Omental fat pad (tissue), 4 donors: ENCODE data around the gene ANKK1. TPM values are rescaled to one million over a fixed set of nuclear protein-coding genes. Genes with fewer than 3 reads are reported as not detected.

Source experiments
- ATAC-seq: fragments of 150-250 bp; one replicate; pipeline ENCODE4 v1.9.1; 2016; ENCODE audit warnings: mild to moderate bottlenecking, moderate library complexity; ENCODE audit not compliant: low FRiP score
- DNase-seq: peaks from one replicate; pipeline ENCODE4 v3.0.0-alpha.2; 2019; ENCODE audit warnings: low spot score
- total RNA-seq, 4 donors: library from RNA; depleted of rRNA; stranded (reverse); fragments of >200 nt; gene quantifications; one replicate each; pipeline ENCODE4 v1.1.0, GENCODE V29; 2016
- TF ChIP-seq, protein P1 (sequence below), 3 donors: fragments of 450-650 bp; IDR thresholded peaks; one replicate each; pipeline ENCODE4 v1.5.1; 2016 to 2017; ENCODE audit warnings: antibody characterized with exemption in 3 of 3, mild to moderate bottlenecking in 3 of 3, moderate library complexity in 2 of 3

The ANKK1 gene
- total RNA-seq, 4 donors from 2014 or later, result 0.24 to 1.7 TPM; not detected in 2

DNA sequence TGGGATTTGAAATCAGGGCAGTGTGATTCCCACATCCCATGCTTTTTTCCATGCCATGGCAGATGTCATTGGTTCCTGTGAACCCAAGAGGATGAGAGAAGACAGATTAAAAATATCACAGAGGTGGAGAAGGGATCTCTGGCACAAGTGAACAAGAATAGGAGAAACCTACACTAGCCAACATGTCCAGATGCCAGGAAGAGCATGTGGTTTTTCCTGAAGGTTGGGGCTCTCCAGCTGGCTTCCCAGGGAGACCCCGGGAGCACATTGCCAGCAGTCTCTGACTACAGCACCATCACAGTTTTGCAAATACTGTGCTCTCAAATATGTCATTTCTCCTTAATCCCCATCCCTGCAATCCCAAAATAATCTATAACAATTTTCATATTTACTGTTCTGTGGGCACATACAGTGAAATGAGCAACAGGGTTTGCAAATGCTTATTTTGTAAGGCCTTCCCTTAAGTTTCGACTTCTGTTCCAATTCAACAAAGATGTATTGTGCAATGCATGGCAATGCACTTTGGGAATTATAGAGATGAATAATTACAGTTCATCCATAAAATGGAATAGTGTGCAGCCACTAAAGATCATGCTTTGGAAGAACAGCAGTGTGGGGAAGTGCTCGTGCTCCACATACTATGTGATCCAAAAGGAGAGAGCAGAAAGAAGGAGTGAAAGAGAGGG lies 4.8 kb downstream of the ANKK1 start:
- no peak for ATAC-seq
- DNase-seq, result no peak
- TF ChIP-seq, protein P1, sequence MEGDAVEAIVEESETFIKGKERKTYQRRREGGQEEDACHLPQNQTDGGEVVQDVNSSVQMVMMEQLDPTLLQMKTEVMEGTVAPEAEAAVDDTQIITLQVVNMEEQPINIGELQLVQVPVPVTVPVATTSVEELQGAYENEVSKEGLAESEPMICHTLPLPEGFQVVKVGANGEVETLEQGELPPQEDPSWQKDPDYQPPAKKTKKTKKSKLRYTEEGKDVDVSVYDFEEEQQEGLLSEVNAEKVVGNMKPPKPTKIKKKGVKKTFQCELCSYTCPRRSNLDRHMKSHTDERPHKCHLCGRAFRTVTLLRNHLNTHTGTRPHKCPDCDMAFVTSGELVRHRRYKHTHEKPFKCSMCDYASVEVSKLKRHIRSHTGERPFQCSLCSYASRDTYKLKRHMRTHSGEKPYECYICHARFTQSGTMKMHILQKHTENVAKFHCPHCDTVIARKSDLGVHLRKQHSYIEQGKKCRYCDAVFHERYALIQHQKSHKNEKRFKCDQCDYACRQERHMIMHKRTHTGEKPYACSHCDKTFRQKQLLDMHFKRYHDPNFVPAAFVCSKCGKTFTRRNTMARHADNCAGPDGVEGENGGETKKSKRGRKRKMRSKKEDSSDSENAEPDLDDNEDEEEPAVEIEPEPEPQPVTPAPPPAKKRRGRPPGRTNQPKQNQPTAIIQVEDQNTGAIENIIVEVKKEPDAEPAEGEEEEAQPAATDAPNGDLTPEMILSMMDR (IDR thresholded peaks at IDR 0.05), result no peak

DNA sequence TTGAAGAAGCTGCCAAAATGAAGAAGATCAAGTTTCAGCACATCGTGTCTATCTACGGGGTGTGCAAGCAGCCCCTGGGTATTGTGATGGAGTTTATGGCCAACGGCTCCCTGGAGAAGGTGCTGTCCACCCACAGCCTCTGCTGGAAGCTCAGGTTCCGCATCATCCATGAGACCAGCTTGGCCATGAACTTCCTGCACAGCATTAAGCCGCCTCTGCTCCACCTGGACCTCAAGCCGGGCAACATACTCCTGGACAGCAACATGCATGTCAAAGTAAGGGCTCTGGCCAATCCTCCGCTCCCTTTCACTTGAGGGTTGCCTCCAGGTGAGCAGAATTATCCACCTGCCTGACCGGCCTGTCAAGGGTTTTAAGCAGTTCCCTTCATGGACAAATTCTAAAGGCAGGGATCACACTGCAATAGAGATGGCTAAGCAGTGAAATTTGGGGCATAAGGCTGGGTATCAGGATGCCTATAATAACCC lies 6.0 kb downstream of the ANKK1 start:
- no peak for ATAC-seq
- TF ChIP-seq, protein P1 (IDR thresholded peaks at IDR 0.05), result no peak
- DNase-seq, result no peak

DNA sequence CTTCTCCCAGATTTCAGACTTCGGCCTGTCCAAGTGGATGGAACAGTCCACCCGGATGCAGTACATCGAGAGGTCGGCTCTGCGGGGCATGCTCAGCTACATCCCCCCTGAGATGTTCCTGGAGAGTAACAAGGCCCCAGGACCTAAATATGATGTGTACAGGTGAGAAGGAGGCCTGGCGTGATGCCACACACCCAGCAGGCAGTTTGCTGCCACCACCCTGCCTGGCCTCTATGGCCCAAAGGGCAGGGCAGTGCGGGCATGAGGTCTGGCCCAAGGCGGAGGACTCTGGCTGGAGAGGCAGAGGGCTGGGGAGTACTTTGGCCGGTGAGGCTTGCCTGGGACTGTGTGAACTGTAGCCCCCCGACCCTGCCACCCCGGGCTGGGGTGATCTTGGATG lies 7.3 kb downstream of the ANKK1 start:
- no peak for DNase-seq
- no peak for ATAC-seq
- TF ChIP-seq, protein P1 (IDR thresholded peaks at IDR 0.05), result no peak

DNA sequence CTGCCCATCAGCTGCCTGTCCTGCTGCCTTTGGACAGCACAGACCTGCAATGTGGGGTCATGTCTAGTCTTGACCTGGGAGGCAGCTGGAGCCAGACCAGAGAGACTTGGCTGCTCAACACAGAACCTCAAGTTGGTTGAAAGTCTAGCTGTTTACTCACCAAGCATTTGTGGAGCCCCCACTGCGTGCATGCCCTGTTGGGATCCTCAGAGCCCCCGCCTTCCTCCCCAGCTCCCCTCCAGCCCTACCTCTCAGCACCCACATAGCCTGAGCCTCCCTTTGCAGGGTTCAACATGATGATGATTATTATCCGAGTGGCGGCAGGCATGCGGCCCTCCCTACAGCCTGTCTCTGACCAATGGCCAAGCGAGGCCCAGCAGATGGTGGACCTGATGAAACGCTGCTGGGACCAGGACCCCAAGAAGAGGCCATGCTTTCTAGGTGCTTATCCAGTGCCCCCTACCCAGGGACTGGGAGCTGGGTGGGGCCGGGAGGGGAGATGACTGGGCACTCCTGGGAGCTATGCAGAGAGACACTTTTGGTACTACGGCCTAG lies 8.3 kb downstream of the ANKK1 start:
- TF ChIP-seq, protein P1 (IDR thresholded peaks at IDR 0.05), result no peak
- ATAC-seq, result no peak
- DNase-seq, result no peak

DNA sequence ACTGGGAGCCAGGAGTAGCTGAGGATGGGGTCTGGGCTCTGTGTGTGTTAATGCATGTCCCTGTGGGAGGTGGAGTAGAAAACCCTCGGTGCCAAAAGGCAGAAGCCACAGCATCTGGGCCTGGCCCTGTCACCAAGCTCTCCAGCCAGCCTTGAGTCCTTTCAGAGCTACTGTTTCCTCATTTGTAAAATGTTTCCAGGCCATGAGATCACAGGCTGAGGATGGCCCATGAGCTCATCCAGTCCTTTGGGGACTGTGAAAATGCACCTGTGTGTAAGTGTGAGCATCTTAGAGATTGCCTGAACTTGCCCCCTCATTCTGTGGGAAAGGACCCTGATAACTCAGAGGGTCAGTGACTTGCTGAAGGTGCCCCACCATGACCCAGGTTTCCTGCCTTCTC lies 9.1 kb downstream of the ANKK1 start:
- TF ChIP-seq, protein P1 (IDR thresholded peaks at IDR 0.05), result no peak
- ATAC-seq, result no peak
- no peak for DNase-seq

DNA sequence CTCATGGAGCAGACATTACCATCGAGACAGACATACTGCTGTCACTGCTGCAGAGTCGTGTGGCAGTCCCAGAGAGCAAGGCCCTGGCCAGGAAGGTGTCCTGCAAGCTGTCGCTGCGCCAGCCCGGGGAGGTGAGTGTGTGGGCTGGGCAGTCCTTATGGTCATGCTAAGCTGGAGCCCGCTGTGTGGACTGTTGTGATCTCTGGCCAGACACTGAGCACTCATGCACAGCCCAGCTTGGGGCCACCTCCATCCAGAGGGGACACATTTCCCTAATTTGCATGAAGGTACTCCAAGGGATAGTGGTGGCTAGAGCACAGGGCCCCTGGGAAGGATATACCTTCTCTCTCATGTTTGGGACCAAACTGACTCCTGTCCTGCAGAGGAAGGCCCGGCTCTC lies 9.6 kb downstream of the ANKK1 start:
- TF ChIP-seq, protein P1 (IDR thresholded peaks at IDR 0.05), result no peak
- no peak for DNase-seq
- no peak for ATAC-seq

DNA sequence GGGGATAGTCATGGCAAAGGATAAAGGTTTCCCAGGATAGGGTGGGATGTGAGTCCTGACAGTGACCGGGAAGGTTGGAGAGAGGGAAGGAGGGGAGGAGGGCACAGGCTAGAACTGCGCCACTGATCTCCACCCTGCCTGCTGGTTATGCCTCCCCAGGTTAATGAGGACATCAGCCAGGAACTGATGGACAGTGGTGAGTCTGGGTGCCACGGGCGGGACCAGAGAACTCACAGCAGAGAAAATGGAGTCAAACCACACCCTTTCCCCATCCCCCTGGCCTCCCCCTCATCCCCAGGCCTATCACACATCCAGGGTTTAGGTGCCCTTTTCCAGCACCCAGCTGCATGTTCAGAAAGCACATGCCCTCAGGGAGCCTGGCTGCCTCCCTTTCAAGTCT lies 10.2 kb downstream of the ANKK1 start:
- ATAC-seq (no peak), DNase-seq (no peak)
- TF ChIP-seq, protein P1 (IDR thresholded peaks at IDR 0.05), result no peak
